Measurements from ENCODE around the gene ZNF143.

- TF ChIP-seq CTCF (IDR thresholded peaks at IDR 0.05; ENCODE audit: insufficient read depth, low read depth, low read length) (no peak), EZH2 (IDR thresholded peaks at IDR 0.05; ENCODE audit: insufficient read depth, low read length) (no peak)
Observed at GRCh38 chr11:9495803-9496514, 35.1 kb downstream of the ZNF143 start.
